IMR-90 (cell line): ENCODE data around the gene ZFAND5. TPM values are rescaled to one million over a fixed set of nuclear protein-coding genes. Genes with fewer than 3 reads are reported as not detected.

ENCODE experiments used
- ATAC-seq: fragments of 200-7000 bp; cut with Tn5 transposase; 2 replicates; pipeline ENCODE4 v1.9.1; 2020; ENCODE audit warnings: low read depth, mild to moderate bottlenecking, moderate library complexity
- BruUV-seq: library from RNA; stranded (reverse); fragments of 400-500 nt; replicated peaks from 2 replicates; lab custom pipeline; 2021; lab: Mats Ljungman, UMichigan
- CTCF ChIA-PET: fragments of 300-600 bp; formaldehyde crosslinking; extraction: SDS; loops from one replicate; lab custom pipeline; 2021; ENCODE audit warnings: antibody characterized with exemption; lab: Yijun Ruan, JAX
- POLR2A ChIA-PET: fragments of 300-600 bp; sonication (Branson Sonifier 250); formaldehyde crosslinking; loops from one replicate; lab custom pipeline; 2022; ENCODE audit warnings: antibody characterized with exemption; ENCODE audit not compliant: unreplicated experiment; lab: Charles Lee
- DNase-seq: peaks from one replicate; pipeline ENCODE4 v3.0.0; 2013
- H2AFZ ChIP-seq: replicated peaks from 2 replicates; pipeline ENCODE3; 2013; ENCODE audit warnings: low read length, mild to moderate bottlenecking; ENCODE audit not compliant: poor library complexity
- H2AK5ac ChIP-seq: 2 replicates; pipeline ENCODE4 v1.6.1; 2013; ENCODE audit warnings: low read depth, low read length, inconsistent platforms
- H2AK9ac ChIP-seq: replicated peaks from 2 replicates; pipeline ENCODE3; 2013; ENCODE audit warnings: mild to moderate bottlenecking, low read depth, low read length, moderate library complexity; ENCODE audit not compliant: poor library complexity
- H2BK120ac ChIP-seq: 2 replicates; pipeline ENCODE4 v1.6.1; 2013; ENCODE audit warnings: low read depth, low read length, inconsistent platforms
- H2BK15ac ChIP-seq: 3 replicates; pipeline ENCODE4 v1.6.1; 2013; ENCODE audit warnings: low read depth, low read length, inconsistent platforms
- H2BK20ac ChIP-seq: 2 replicates; pipeline ENCODE4 v1.6.1; 2013; ENCODE audit warnings: low read depth, mild to moderate bottlenecking, inconsistent platforms, low read length, moderate library complexity
- H2BK5ac ChIP-seq: 2 replicates; pipeline ENCODE4 v1.6.1; 2013; ENCODE audit warnings: mild to moderate bottlenecking, low read depth, low read length, inconsistent platforms; ENCODE audit not compliant: poor library complexity, severe bottlenecking
- H3K14ac ChIP-seq: replicated peaks from 2 replicates; pipeline ENCODE4 v1.6.1; 2013; ENCODE audit warnings: low read depth, low read length, inconsistent platforms
- H3K18ac ChIP-seq: 2 replicates; pipeline ENCODE4 v1.6.1; 2013; ENCODE audit warnings: low read depth, low read length, control low read depth
- H3K23ac ChIP-seq: 2 replicates; pipeline ENCODE4 v1.6.1; 2013; ENCODE audit warnings: low read depth, low read length, inconsistent platforms
- H3K27ac ChIP-seq: 2 replicates; pipeline ENCODE4 v1.5.1; 2013; ENCODE audit warnings: mild to moderate bottlenecking, control low read depth, low read length; ENCODE audit not compliant: insufficient read depth
- H3K27me3 ChIP-seq: 2 replicates; pipeline ENCODE4 v1.6.1; 2013; ENCODE audit warnings: low read length; ENCODE audit not compliant: control insufficient read depth, insufficient read depth
- H3K36me3 ChIP-seq: 2 replicates; pipeline ENCODE4 v1.6.1; 2013; ENCODE audit warnings: low read length, mixed read lengths; ENCODE audit not compliant: control insufficient read depth, insufficient read depth
- H3K4ac ChIP-seq: 2 replicates; pipeline ENCODE4 v1.6.1; 2013; ENCODE audit warnings: low read depth, low read length, inconsistent platforms
- H3K4me1 ChIP-seq: 2 replicates; pipeline ENCODE4 v1.6.1; 2013; ENCODE audit warnings: low read length, mixed read lengths; ENCODE audit not compliant: control insufficient read depth, insufficient read depth
- H3K4me2 ChIP-seq: 2 replicates; pipeline ENCODE4 v1.6.1; 2013; ENCODE audit warnings: low read depth, mild to moderate bottlenecking, control low read depth, low read length, moderate library complexity
- H3K4me3 ChIP-seq: 2 replicates; pipeline ENCODE4 v1.5.1; 2013; ENCODE audit warnings: low read depth, mild to moderate bottlenecking, control low read depth, low read length, moderate library complexity; ENCODE audit not compliant: insufficient read depth
- H3K56ac ChIP-seq: 2 replicates; pipeline ENCODE4 v1.6.1; 2013; ENCODE audit warnings: low read length, inconsistent platforms; ENCODE audit not compliant: insufficient read depth; ENCODE audit errors: extremely low read depth
- H3K79me1 ChIP-seq, 2 experiments: 2 replicates each; pipeline ENCODE4 v1.6.1; 2013; ENCODE audit warnings: low read length in 2 of 2, inconsistent platforms in 1 of 2, low read depth in 1 of 2
- H3K9ac ChIP-seq: 2 replicates; pipeline ENCODE4 v1.6.1; 2013; ENCODE audit warnings: low read depth, low read length, control low read depth
- H3K9me1 ChIP-seq: 2 replicates; pipeline ENCODE4 v1.6.1; 2013; ENCODE audit warnings: low read length, inconsistent platforms; ENCODE audit not compliant: insufficient read depth
- H3K9me3 ChIP-seq: 2 replicates; pipeline ENCODE4 v1.6.1; 2013; ENCODE audit warnings: low read length; ENCODE audit not compliant: control insufficient read depth, insufficient read depth
- H4K20me1 ChIP-seq: 2 replicates; pipeline ENCODE4 v1.6.1; 2013; ENCODE audit warnings: low read length, inconsistent platforms; ENCODE audit not compliant: insufficient read depth
- H4K5ac ChIP-seq: 2 replicates; pipeline ENCODE4 v1.6.1; 2013; ENCODE audit warnings: mild to moderate bottlenecking, low read depth, low read length, control low read depth
- H4K8ac ChIP-seq, 2 experiments: 2 replicates each; pipeline ENCODE4 v1.6.1; 2013; ENCODE audit warnings: low read depth in 2 of 2, low read length in 2 of 2, control low read depth in 1 of 2, inconsistent platforms in 1 of 2
- H4K91ac ChIP-seq: 2 replicates; pipeline ENCODE4 v1.6.1; 2013; ENCODE audit warnings: low read depth, low read length, inconsistent platforms; ENCODE audit not compliant: insufficient read depth
- BHLHE40 ChIP-seq: fragments of 150-350 bp; IDR thresholded peaks from 2 replicates; pipeline ENCODE4 v1.6.1; 2016; ENCODE audit warnings: mild to moderate bottlenecking, low read depth, low read length
- CEBPB ChIP-seq: IDR thresholded peaks from 2 replicates; pipeline ENCODE4 v1.6.1; 2012; ENCODE audit warnings: low read depth, low read length, improper control_type of control experiment
- CHD1 ChIP-seq: IDR thresholded peaks from 2 replicates; pipeline ENCODE4 v1.6.1; 2012; ENCODE audit warnings: low read depth, low read length, improper control_type of control experiment
- FOS ChIP-seq: fragments of 150-350 bp; IDR thresholded peaks from 2 replicates; pipeline ENCODE4 v1.6.1; 2016; ENCODE audit warnings: low read depth, low read length
- MAFK ChIP-seq: IDR thresholded peaks from 2 replicates; pipeline ENCODE4 v1.6.1; 2012; ENCODE audit warnings: low read depth, low read length, improper control_type of control experiment
- MAZ ChIP-seq: IDR thresholded peaks from 2 replicates; pipeline ENCODE4 v1.6.1; 2012; ENCODE audit warnings: low read depth, mild to moderate bottlenecking, low read length, improper control_type of control experiment, moderate library complexity, borderline replicate concordance
- MXI1 ChIP-seq: IDR thresholded peaks from 2 replicates; pipeline ENCODE4 v1.6.1; 2012; ENCODE audit warnings: low read depth, mild to moderate bottlenecking, low read length, moderate library complexity, borderline replicate concordance
- NFE2L2 ChIP-seq: fragments of 150-350 bp; IDR thresholded peaks from 2 replicates; pipeline ENCODE4 v1.6.1; 2016; ENCODE audit warnings: low read depth, mild to moderate bottlenecking, low read length
- POLR2A ChIP-seq: IDR thresholded peaks from 2 replicates; pipeline ENCODE4 v1.6.1; 2012; ENCODE audit warnings: mild to moderate bottlenecking, low read depth, low read length
- RAD21 ChIP-seq: IDR thresholded peaks from 2 replicates; pipeline ENCODE4 v1.6.1; 2012; ENCODE audit warnings: low read length, improper control_type of control experiment
- RCOR1 ChIP-seq: IDR thresholded peaks from 2 replicates; pipeline ENCODE4 v1.6.1; 2012; ENCODE audit warnings: mild to moderate bottlenecking, low read length, improper control_type of control experiment; ENCODE audit not compliant: insufficient replicate concordance
- RFX5 ChIP-seq: IDR thresholded peaks from 2 replicates; pipeline ENCODE4 v1.8.0; 2012; ENCODE audit warnings: low read depth, mild to moderate bottlenecking, low read length, moderate library complexity
- SMC3 ChIP-seq: fragments of 150-350 bp; IDR thresholded peaks from 2 replicates; pipeline ENCODE4 v1.6.1; 2016; ENCODE audit warnings: low read depth, mild to moderate bottlenecking, antibody characterized with exemption, low read length, moderate library complexity
- dilution Hi-C: fragments of 300-500 bp; cut with HindIII; formaldehyde crosslinking; loops from one replicate; pipeline ENCODE4 v1.14.3; 2018; ENCODE audit warnings: low sequenced_read_pairs; ENCODE audit not compliant: unreplicated experiment
- in situ Hi-C: fragments of 300-500 bp; cut with MboI; formaldehyde crosslinking; loops from 3 replicates; pipeline ENCODE4 v1.14.3; 2019; ENCODE audit warnings: low sequenced_read_pairs, inconsistent platforms, mixed read lengths
- intact Hi-C: fragments of 100-400 bp; cut with micrococcal nuclease; formaldehyde crosslinking; loops from 2 replicates; pipeline ENCODE4 v1.10.0; 2022
- polyA plus RNA-seq, 3 experiments: library from polyadenylated mRNA; depleted of rRNA; stranded (reverse); fragments of >200 nt; gene quantifications; 2 replicates each; pipeline ENCODE4 v1.2.3, GENCODE V29; 2012; ENCODE audit warnings: low replicate concordance in 1 of 3
- total RNA-seq: library from RNA; depleted of rRNA; stranded (reverse); fragments of >200 nt; gene quantifications from 2 replicates; pipeline ENCODE4 v1.2.3, GENCODE V29; 2012
- TF ChIP-seq, protein P1 (sequence below): fragments of 150-350 bp; IDR thresholded peaks from 2 replicates; pipeline ENCODE4 v1.6.1; 2016; ENCODE audit warnings: low read depth, mild to moderate bottlenecking, low read length, moderate library complexity, borderline replicate concordance
- TF ChIP-seq, protein P2 (sequence below): conservative IDR thresholded peaks from 2 replicates; pipeline ENCODE4 v1.5.1; 2012; ENCODE audit warnings: mild to moderate bottlenecking, low read depth, low read length, improper control_type of control experiment
- TF ChIP-seq, protein P3 (sequence below): fragments of 150-350 bp; IDR thresholded peaks from 2 replicates; pipeline ENCODE4 v1.6.1; 2017; ENCODE audit warnings: mild to moderate bottlenecking, antibody characterized with exemption, low read length, low read depth

The ZFAND5 gene
- total and polyA plus RNA-seq, 2 of the 4 experiments (the other 2 are of a cell fraction), result 35.8 to 85.2 TPM

DNA sequence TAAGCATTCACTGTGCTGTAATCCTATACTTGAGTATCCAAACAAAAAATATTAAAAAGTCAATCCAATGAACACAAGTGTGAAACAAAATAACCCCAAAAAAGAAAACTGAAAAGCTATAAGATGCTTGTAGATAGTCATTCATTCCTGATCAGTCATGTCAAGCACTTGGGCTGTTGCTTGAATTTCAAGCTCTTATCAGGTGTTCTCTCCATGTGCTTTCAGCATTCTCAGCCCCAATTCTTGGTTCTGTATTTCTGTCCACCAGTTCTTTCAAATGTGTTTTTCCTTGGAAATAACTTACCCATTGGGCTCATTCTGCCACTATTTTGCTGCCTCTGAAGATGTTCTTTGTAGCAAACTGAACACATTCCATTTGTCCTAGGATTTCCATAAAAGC, 4.7 kb downstream of the ZFAND5 start:
- CTCF ChIA-PET, result no interaction called here

More for the DNA sequence above, 4.7 kb downstream of the ZFAND5 start:
- Histone ChIP-seq H3K4me1 (peaks cover 15% of the 10 kb centered on the region), H2AFZ (no peak overlapping the region), H3K18ac (no peak overlapping the region; the same call in 1 of the 2 replicates), H3K4me3 (no peak overlapping the region), H3K23ac (peak overlapping the region; percentile 70), H4K20me1 (peaks cover 89% of the 10 kb centered on the region), H3K27me3 (no peaks in the 10 kb centered on the region), H2BK15ac (no peak overlapping the region), H4K91ac (no peak overlapping the region), H2BK5ac (no peak overlapping the region), H4K8ac (no peak overlapping the region), H3K36me3 (peaks cover 33% of the 10 kb centered on the region), H4K5ac (no peak overlapping the region), H3K9ac (no peak overlapping the region), H3K79me1 (peaks cover 0 to 32% of the 10 kb centered on the region in 2 experiments; a peak in 2 of 4 replicates), H3K56ac (no peak overlapping the region), H3K9me3 (no peaks in the 10 kb centered on the region), H3K27ac (no peak overlapping the region), H2AK5ac (no peak overlapping the region), H2AK9ac (no peak overlapping the region), H3K4ac (no peak overlapping the region), H2BK20ac (no peak overlapping the region), H3K14ac (0 out of 2 replicates have a peak overlapping the region, but pooled peaks have one; percentile 25), H2BK120ac (no peak overlapping the region), H3K9me1 (no peaks in the 10 kb centered on the region; the same call in 1 of the 2 replicates), H3K4me2 (peak overlapping the region; percentile 53)
- dilution Hi-C loops (no loop called here), intact Hi-C loops (loop anchor here (5.0 kb wide), 1 partner anchor 462 kb away; no protein-coding TSS in a partner anchor), in situ Hi-C loops (loop anchor here (5.0 kb wide), 1 partner anchor 232 kb away; no protein-coding TSS in a partner anchor)
- ATAC-seq (no peak), DNase-seq (no peak)
- no peak for TF ChIP-seq RCOR1
- TF ChIP-seq, protein P1, sequence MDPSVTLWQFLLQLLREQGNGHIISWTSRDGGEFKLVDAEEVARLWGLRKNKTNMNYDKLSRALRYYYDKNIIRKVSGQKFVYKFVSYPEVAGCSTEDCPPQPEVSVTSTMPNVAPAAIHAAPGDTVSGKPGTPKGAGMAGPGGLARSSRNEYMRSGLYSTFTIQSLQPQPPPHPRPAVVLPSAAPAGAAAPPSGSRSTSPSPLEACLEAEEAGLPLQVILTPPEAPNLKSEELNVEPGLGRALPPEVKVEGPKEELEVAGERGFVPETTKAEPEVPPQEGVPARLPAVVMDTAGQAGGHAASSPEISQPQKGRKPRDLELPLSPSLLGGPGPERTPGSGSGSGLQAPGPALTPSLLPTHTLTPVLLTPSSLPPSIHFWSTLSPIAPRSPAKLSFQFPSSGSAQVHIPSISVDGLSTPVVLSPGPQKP, result no peak
- no peak for TF ChIP-seq SMC3
- no peak for TF ChIP-seq FOS
- no peak for TF ChIP-seq BHLHE40
- TF ChIP-seq, protein P2, sequence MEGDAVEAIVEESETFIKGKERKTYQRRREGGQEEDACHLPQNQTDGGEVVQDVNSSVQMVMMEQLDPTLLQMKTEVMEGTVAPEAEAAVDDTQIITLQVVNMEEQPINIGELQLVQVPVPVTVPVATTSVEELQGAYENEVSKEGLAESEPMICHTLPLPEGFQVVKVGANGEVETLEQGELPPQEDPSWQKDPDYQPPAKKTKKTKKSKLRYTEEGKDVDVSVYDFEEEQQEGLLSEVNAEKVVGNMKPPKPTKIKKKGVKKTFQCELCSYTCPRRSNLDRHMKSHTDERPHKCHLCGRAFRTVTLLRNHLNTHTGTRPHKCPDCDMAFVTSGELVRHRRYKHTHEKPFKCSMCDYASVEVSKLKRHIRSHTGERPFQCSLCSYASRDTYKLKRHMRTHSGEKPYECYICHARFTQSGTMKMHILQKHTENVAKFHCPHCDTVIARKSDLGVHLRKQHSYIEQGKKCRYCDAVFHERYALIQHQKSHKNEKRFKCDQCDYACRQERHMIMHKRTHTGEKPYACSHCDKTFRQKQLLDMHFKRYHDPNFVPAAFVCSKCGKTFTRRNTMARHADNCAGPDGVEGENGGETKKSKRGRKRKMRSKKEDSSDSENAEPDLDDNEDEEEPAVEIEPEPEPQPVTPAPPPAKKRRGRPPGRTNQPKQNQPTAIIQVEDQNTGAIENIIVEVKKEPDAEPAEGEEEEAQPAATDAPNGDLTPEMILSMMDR, result no peak
- no peak for TF ChIP-seq MAFK
- no peak for TF ChIP-seq POLR2A
- TF ChIP-seq RFX5, result no peak
- no peak for TF ChIP-seq MXI1
- no peak for TF ChIP-seq CHD1
- TF ChIP-seq NFE2L2, result no peak
- no peak for TF ChIP-seq CEBPB
- TF ChIP-seq MAZ, result no peak
- TF ChIP-seq, protein P3, sequence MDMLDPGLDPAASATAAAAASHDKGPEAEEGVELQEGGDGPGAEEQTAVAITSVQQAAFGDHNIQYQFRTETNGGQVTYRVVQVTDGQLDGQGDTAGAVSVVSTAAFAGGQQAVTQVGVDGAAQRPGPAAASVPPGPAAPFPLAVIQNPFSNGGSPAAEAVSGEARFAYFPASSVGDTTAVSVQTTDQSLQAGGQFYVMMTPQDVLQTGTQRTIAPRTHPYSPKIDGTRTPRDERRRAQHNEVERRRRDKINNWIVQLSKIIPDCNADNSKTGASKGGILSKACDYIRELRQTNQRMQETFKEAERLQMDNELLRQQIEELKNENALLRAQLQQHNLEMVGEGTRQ, result no peak
- no peak for TF ChIP-seq RAD21
- POLR2A ChIA-PET, result interaction anchor here (1.1 kb wide), 1 partner anchor 96 kb away, joined by 5 read pairs; no protein-coding TSS in a partner anchor
- BruUV-seq, result no TSS peak
